Nephron progenitor cell (in vitro differentiated cells): ENCODE measurements around the gene PRICKLE2.
A peak's percentile ranks its signal among the peaks of the same experiment; 100 is the strongest.

ENCODE experiments used
- DNase-seq: peaks from one replicate; pipeline ENCODE4 v3.0.0; 2021
- H3K27ac Mint-ChIP-seq: 2 replicates; pipeline ENCODE4 v1.8.0; 2021; ENCODE audit warnings: mild to moderate bottlenecking, moderate library complexity, mixed read lengths
- H3K27me3 Mint-ChIP-seq: 2 replicates; pipeline ENCODE4 v1.8.0; 2021; ENCODE audit warnings: mild to moderate bottlenecking, low read depth, mixed read lengths; ENCODE audit not compliant: poor library complexity
- H3K36me3 Mint-ChIP-seq: 2 replicates; pipeline ENCODE4 v1.8.0; 2021; ENCODE audit warnings: low read depth, mixed read lengths
- H3K4me1 Mint-ChIP-seq: 2 replicates; pipeline ENCODE4 v1.8.0; 2021; ENCODE audit warnings: mixed read lengths
- H3K4me3 Mint-ChIP-seq: 2 replicates; pipeline ENCODE4 v1.8.0; 2021; ENCODE audit warnings: mild to moderate bottlenecking, moderate library complexity, mixed read lengths
- H3K9me3 Mint-ChIP-seq: 2 replicates; pipeline ENCODE4 v1.8.0; 2021; ENCODE audit warnings: mild to moderate bottlenecking, moderate library complexity, mixed read lengths
- CTCF ChIP-seq: fragments of 200-600 bp; sonication (generic); IDR thresholded peaks from 2 replicates; pipeline ENCODE4 v1.5.0; 2021; ENCODE audit warnings: antibody characterized with exemption

PRICKLE2 gene

GRCh38 chr3:64120876-64121275 is 104.4 kb downstream of the PRICKLE2 start:
- TF ChIP-seq CTCF, result no peak
- peaks cover 50% of the 10 kb centered on the region for H3K9me3 Mint-ChIP-seq
- no peak overlapping the region for H3K4me3 Mint-ChIP-seq
- H3K27ac Mint-ChIP-seq, result peak overlapping the region; percentile 66
- no peak for DNase-seq
- peaks cover 77% of the 10 kb centered on the region for H3K36me3 Mint-ChIP-seq
- H3K4me1 Mint-ChIP-seq, result peaks cover 8% of the 10 kb centered on the region
- no peaks in the 10 kb centered on the region for H3K27me3 Mint-ChIP-seq

- peaks cover 8% of the 10 kb centered on the region for H3K4me1 Mint-ChIP-seq
- H3K27ac Mint-ChIP-seq, result no peak overlapping the region
- no peak for DNase-seq
- H3K4me3 Mint-ChIP-seq, result no peak overlapping the region
- H3K36me3 Mint-ChIP-seq, result peaks cover 81% of the 10 kb centered on the region
- H3K27me3 Mint-ChIP-seq, result no peaks in the 10 kb centered on the region
- H3K9me3 Mint-ChIP-seq, result peaks cover 54% of the 10 kb centered on the region
- no peak for TF ChIP-seq CTCF
Observed at GRCh38 chr3:64117483-64117882, 107.8 kb downstream of the PRICKLE2 start.

GRCh38 chr3:64114651-64115050 is 110.6 kb downstream of the PRICKLE2 start:
- Mint-ChIP-seq H3K36me3 (peaks cover 75% of the 10 kb centered on the region), H3K9me3 (peaks cover 54% of the 10 kb centered on the region)

GRCh38 chr3:64111872-64112271 is 113.4 kb downstream of the PRICKLE2 start:
- no peaks in the 10 kb centered on the region for H3K27me3 Mint-ChIP-seq
- peaks cover 52% of the 10 kb centered on the region for H3K4me1 Mint-ChIP-seq
- peaks cover 49% of the 10 kb centered on the region for H3K36me3 Mint-ChIP-seq
- DNase-seq, result no peak
- H3K4me3 Mint-ChIP-seq, result no peak overlapping the region
- no peak for TF ChIP-seq CTCF
- peaks cover 35% of the 10 kb centered on the region for H3K9me3 Mint-ChIP-seq
- no peak overlapping the region for H3K27ac Mint-ChIP-seq

More at GRCh38 chr3:64114651-64115050, 110.6 kb downstream of the PRICKLE2 start:
- H3K4me3 Mint-ChIP-seq, result no peak overlapping the region
- no peak overlapping the region for H3K27ac Mint-ChIP-seq
- DNase-seq, result no peak
- H3K27me3 Mint-ChIP-seq, result no peaks in the 10 kb centered on the region
- TF ChIP-seq CTCF, result no peak
- H3K4me1 Mint-ChIP-seq, result peaks cover 26% of the 10 kb centered on the region

- H3K4me3 Mint-ChIP-seq, result no peak overlapping the region
- H3K9me3 Mint-ChIP-seq, result peaks cover 27% of the 10 kb centered on the region
- TF ChIP-seq CTCF, result no peak
- no peaks in the 10 kb centered on the region for H3K27me3 Mint-ChIP-seq
- H3K36me3 Mint-ChIP-seq, result peaks cover 41% of the 10 kb centered on the region
- peaks cover 60% of the 10 kb centered on the region for H3K4me1 Mint-ChIP-seq
- no peak for DNase-seq
- H3K27ac Mint-ChIP-seq, result no peak overlapping the region
Observed at GRCh38 chr3:64111083-64111482, 114.2 kb downstream of the PRICKLE2 start.

- no peak for TF ChIP-seq CTCF
- no peaks in the 10 kb centered on the region for H3K27me3 Mint-ChIP-seq
- DNase-seq, result no peak
- H3K4me3 Mint-ChIP-seq, result no peak overlapping the region
- peaks cover 70% of the 10 kb centered on the region for H3K4me1 Mint-ChIP-seq
- H3K27ac Mint-ChIP-seq, result peak overlapping the region; percentile 93
- peaks cover 17% of the 10 kb centered on the region for H3K9me3 Mint-ChIP-seq
- H3K36me3 Mint-ChIP-seq, result peaks cover 31% of the 10 kb centered on the region
Observed at GRCh38 chr3:64110071-64110470, 115.2 kb downstream of the PRICKLE2 start.
